Measurements from ENCODE around the gene LRRC2. TPM values are rescaled to one million over a fixed set of nuclear protein-coding genes. Genes with fewer than 3 reads are reported as not detected.

Gene LRRC2
- total and polyA plus RNA-seq, 9 of the 15 experiments (the other 6 are each of a cell fraction or from before 2014, with no cell fraction given) = 0.01 to 0.04 (median 0.03) TPM; not detected in 5

GRCh38 chr3:46535746-46536145 lies 30.4 kb downstream of the LRRC2 start (continued):
- TF ChIP-seq ZNF449 (CRISPR knock-in tag; IDR thresholded peaks at IDR 0.05) (no peak), IRF9 (tag; IDR thresholded peaks at IDR 0.05) (no peak), MXD1 (CRISPR knock-in tag; IDR thresholded peaks at IDR 0.05; ENCODE audit: borderline replicate concordance, poor library complexity, severe bottlenecking) (no peak), ESRRA (IDR thresholded peaks at IDR 0.05; ENCODE audit: borderline replicate concordance, low read depth) (peak; percentile 75), ZNF347 (CRISPR knock-in tag; IDR thresholded peaks at IDR 0.05; ENCODE audit: low read depth) (no peak), PYGO2 (tag; IDR thresholded peaks at IDR 0.05) (no peak), SP2 (IDR thresholded peaks at IDR 0.05; ENCODE audit: extremely low read depth, low read depth, low read length, poor library complexity, severe bottlenecking) (no peak), EP300 (IDR thresholded peaks at IDR 0.05; ENCODE audit: low read length) (no peak), SMARCE1 (IDR thresholded peaks at IDR 0.05) (no peak), ZFP91 (CRISPR knock-in tag; IDR thresholded peaks at IDR 0.05) (no peak), XRCC3 (IDR thresholded peaks at IDR 0.05) (no peak), ZNF253 (CRISPR knock-in tag; conservative IDR thresholded peaks at IDR 0.05) (no peak), ADNP (tag; IDR thresholded peaks at IDR 0.05) (peak; percentile 58), KDM1A (IDR thresholded peaks at IDR 0.05) (peak; percentile 38 to 60; a peak in 1 of 4 replicates), HSF4 (CRISPR knock-in tag; IDR thresholded peaks at IDR 0.05; ENCODE audit: borderline replicate concordance) (no peak), BCOR (IDR thresholded peaks at IDR 0.05) (peak; percentile 73; the same call in 1 of the 2 replicates), NEUROD1 (IDR thresholded peaks at IDR 0.05; ENCODE audit: borderline replicate concordance, low read depth, low read length, partially characterized antibody) (no peak), RBM25 (IDR thresholded peaks at IDR 0.05; ENCODE audit: low read depth, low read length, severe bottlenecking) (peak; percentile 85)
- TF ChIP-seq, protein P1, sequence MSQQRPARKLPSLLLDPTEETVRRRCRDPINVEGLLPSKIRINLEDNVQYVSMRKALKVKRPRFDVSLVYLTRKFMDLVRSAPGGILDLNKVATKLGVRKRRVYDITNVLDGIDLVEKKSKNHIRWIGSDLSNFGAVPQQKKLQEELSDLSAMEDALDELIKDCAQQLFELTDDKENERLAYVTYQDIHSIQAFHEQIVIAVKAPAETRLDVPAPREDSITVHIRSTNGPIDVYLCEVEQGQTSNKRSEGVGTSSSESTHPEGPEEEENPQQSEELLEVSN (IDR thresholded peaks at IDR 0.05; ENCODE audit: borderline replicate concordance in 1 of 2, extremely low read depth in 1 of 2, insufficient read depth in 1 of 2, insufficient read length in 1 of 2, low read depth in 1 of 2, low read length in 1 of 2, poor library complexity in 1 of 2, severe bottlenecking in 1 of 2) = no peak
